T-helper 1 cell (primary cell): ENCODE data around the gene ARHGAP22.

Experiments
- DNase-seq, 5 donors: peaks; one replicate each; pipeline ENCODE4 v3.0.0-alpha.2; 2012 to 2020

Gene ARHGAP22

GRCh38 chr10:48579251-48579960, 25.5 kb downstream of the ARHGAP22 start:
- no peak for DNase-seq

DNA sequence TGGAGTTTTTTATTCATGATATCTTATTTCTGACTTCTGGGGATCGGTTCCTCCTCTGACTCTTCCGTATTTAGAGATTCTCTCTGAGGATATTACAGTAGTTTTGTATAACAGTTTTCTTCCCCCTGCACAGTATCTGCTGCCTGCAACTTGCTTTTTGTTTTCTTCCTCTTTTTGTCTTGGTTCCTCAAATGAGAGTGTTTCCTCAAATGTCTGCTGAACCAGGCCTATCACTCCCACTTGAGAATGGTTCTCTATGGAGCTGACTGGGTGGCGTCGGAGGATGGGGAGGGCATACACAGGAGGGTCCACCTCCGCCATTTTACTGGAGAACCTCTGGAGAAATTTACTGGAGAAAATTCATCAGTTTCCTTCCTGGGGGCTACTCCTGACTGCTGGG, 27.7 kb downstream of the ARHGAP22 start:
- DNase-seq: no peak

GRCh38 chr10:48576501-48576900, 28.4 kb downstream of the ARHGAP22 start:
- no peak for DNase-seq

DNA sequence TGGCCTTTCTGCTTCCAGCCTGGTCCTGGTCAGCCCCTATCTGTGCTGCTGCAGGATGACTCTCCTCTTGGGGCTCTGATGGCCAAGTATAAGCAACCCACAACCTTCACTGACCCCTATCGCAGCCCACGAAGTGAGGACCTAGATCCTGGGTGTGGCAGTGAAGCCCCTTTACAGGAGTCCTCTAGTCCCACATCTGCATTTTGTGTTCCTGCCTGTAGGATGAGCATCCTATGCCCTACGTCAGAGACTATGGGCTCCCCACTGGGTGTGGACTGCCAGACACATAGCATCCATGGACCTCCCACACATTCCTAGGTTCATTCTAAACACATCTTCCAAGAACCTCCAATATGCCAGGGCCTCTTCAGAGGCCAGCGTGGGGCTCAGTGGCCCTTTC, 29.0 kb downstream of the ARHGAP22 start:
- no peak for DNase-seq

- no peak for DNase-seq
These were observed 30.0 kb downstream of the ARHGAP22 start for GRCh38 chr10:48574817-48575380.

DNA sequence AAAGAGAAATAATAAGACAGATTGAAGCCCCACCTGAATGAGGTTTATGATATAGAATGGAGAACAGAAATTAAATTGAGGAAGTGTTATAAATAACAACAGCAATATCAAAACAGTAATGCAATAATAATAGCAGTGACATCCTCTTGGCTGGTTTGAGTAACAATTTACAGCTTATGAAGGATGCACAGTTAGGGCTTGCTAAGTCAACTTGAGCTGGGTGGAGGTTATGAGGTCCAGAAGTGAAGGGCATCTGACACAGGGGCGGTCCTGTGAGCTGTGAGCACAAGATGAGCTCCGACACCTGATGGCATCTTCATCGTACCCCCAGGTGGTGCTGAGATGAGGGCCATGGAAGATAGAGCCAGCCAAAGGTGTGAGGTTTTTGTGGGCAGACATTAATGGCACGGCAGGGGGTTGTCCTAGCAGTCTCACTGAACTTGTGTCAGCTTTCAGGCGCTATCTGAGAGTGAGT, 30.5 kb downstream of the ARHGAP22 start:
- no peak for DNase-seq

DNA sequence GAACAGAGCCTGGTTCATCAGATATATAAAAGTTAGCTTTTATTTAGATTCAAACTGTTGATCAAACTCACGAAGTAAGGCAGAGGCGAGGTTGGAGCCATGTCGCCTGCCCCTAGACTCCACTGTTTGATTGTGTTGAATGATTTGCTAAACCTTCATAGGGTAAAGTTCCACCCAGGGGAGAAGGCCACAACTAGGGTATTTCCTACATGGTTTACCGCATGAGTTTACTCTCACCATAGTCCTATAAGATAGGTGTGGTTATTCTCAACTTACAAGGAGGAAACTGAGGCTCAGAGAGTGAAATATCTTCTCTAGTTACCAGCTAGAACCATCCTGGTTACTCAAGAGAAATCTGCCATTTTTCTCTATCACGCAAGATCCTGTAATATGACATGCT, 31.8 kb downstream of the ARHGAP22 start:
- no peak for DNase-seq

DNA sequence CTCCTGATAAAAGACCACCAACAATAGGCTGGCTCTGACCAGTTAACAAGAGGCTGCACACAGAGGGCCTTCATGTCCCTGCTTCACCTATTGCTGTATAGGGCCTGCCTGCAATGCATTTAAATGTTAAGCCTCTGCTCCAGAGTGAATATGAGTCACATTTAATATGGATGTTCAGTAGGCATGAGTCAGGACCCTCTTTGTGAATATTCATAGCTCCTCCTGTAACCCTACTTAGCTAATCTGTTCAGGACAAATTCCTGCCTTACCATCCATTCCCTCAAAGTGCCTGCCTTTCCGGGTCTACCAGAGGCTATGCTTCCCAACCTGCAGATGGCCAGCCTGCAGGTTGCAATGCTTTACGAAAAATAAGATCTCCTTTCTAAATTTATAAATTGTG, 32.5 kb downstream of the ARHGAP22 start:
- DNase-seq: no peak

GRCh38 chr10:48568546-48568945, 36.3 kb downstream of the ARHGAP22 start:
- no peak for DNase-seq

GRCh38 chr10:48568131-48568530, 36.7 kb downstream of the ARHGAP22 start:
- DNase-seq: no peak

DNA sequence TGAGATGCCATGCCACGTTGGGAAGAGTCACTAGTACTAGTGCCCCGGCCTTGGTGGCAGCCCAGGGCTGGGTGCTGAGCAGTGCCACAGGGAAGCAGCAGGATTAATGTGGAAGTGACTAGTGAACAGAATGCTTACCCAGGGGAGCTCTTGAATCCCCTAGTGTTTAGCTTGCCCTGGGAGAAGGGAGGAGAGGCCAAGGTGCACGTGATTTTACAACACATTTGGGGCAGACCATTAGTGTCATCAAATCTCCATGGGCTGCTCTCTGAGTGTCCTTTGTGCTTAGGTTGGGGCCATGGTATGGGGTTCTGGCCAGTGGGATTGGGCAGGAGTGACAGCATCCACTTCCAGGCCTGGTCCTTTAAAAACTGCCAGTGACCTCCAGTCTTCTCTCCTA, 37.5 kb downstream of the ARHGAP22 start:
- DNase-seq: no peak

- no peak for DNase-seq
These were observed 40.3 kb downstream of the ARHGAP22 start for GRCh38 chr10:48564466-48565160.

DNA sequence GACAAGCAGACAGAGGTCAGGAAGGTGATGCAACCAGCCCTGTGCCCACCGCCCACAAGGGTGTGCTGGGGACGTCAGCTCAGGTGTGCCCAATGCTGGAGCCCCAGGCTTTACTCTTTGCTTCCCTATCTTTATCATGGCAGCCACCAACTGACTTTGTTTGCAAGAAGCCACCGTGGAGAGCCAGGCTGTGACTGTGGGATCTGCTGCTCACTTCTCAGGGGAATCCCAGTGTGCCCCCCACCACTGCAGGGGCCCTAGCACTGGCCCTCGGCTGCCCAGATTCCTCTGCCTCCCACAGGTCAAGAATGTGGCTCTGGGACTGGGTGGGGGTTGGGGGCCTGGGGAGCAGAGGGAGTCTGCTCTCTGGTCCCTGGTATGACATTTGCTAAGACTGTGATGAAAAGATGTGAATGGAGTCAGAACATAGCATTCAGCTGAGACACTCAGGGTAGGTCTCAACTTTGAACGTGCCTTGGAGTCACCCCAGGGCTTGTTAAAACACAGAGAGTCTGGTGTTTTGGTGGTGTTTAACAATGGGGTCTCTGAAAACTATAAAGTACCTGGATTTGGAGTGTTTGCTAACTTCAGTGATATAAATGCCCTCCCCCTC, 47.3 kb downstream of the ARHGAP22 start:
- DNase-seq: no peak

DNA sequence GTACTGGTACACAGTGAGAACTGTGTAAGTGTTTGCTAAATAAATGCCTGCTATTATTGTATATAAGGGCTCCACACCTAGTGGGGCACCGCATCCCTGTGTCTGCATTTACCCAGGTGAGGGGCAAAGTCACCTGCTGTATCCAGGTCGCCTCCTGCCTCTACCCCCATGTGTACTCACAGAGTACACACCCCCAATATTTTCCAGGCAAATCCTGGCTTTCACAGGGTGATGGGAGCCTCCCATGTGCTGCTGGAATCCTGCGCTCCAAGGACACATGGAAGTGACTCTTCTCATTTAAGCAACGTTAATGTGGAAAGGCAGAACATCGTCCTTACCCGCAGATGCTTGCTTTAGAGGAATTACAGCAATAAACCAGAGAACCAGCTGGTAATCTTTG, 48.2 kb downstream of the ARHGAP22 start:
- no peak for DNase-seq

- no peak for DNase-seq
These were observed 48.8 kb downstream of the ARHGAP22 start for GRCh38 chr10:48556065-48556464.

DNA sequence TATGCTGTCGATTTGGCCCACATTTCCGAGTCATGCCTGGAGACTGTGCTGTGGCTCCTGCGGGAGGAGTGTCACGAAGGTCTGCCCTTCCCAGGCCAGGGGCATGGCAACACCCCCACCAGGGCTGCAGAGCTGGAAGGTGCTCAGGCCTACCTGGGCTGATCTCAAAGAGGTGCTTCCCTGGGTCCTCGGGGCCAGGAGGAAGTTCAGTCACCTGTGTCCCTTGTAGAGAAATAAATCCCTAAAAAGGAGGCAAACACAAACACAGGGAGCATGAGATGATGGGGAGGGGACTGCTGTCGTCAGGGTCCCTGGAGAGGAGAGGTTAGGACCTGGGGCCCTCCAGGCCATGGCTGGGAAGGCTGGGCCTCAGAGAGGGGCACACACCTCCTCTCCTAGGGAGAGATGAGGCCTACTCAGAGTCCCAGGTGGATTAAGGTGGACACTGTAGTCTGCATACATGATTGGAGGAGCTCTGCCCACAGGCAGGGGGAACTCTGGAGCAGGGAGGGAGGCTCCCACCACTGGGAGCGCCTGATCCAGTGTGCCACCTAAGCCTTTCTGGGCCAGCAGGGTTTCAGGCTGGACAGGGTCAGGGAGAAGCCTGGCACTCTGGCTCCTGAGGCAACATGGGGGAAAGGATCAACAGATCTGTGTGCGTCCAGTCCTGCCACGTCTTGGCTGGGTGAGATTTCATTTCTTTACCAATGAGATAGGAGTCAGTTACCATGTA, 49.4 kb downstream of the ARHGAP22 start:
- DNase-seq: no peak

DNA sequence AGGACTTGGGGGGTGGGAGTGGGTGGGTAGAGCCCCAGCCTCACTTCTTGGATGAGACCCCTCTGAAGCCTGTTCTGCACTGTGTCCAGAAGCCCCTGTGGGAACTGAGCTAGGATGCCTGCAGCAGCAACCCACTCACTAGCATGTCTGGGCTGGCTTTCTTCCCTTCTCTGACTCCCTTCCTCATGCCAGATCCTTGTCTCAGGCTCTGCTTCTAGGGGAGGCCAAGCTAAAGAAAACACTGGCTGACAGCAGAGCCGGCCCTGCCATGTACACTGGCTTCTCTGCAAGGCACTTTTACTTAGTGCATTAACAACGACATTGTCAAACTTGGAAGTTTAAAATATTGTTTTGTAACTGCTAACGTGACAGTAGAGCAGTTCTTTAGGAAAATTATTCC, 50.2 kb downstream of the ARHGAP22 start:
- DNase-seq: no peak

DNA sequence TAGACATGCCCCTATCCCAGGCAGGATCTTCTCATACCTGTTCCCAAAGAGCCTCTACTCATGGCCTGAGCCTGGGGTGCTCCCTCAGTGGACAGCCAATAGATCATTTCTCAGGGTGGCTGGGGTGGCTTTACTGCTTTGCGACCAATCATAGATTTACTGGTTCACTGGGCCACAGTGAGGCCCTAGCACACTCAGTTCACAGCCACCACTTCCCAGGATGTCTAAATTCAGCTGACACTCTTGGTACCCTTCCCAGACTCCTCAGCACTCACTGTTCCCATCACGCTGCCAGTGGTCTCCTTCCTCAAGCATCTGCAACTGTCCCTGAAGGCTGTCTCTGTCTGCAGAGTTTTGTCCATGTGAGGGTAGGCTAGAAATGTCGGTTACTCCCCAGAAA, 50.6 kb downstream of the ARHGAP22 start:
- DNase-seq: no peak

DNA sequence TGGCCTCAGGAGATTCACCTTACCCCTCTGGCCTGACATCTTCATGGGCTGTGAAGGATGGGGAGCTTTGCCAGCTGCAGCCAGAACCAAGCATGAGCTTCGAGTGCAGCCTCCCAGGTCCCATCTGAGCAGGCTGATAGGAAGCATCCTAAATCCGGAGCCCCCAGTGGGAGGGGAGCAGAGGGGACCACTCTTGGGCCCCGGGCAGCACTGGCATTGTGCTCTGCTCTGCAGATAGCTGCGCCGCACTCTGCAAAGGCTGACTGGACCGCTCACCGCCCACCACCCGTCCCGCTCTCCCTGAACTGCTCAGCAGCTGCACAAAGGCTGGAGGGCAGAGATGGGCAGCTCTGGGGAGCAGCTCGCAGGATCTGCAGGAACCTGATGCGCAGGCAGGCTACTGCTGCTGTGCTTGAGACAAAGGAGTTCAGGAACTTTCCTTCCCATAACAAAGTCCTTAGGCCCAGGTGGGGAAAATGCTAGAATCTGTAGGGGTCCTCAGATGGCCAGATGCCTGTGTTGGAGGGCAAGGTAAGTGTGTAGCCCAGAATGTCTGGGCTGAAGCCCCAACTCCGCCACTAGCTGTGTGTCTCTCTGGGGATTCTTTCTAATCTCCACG, 51.8 kb downstream of the ARHGAP22 start:
- no peak for DNase-seq

DNA sequence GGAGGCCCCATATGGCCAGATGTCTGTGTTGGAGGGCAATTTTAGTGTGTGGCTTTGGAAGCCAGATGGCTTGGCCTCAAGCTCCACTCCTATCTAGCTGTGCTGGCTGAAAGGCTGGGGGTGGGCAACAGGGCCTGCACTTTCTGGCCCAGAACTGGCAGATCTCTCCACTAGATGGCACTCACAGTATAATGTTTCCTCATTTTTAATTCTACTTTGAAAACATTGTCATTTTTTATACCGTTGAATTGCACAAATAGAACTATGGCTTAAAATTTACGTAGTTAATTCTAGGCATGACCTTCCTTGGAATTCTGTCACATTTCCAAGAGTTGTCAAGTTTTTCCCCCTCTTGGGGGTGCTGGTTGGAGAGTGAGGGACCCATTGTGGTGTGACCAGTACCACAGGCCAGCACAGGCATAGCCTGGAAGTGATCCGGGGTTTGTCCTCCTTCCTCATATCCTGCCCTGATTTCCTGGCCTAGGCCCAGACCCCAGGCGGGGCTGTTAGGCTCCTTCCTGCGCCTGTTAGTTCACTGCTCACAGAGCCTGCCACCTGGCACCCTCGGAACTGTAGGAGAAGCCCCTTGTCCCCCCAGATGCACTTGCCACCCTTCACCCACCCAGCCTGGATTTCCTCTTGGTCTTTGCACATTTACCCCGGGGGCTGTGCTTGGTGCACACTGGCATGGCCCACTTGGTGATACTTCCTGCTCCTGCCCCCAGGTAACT, 52.8 kb downstream of the ARHGAP22 start:
- peak in 1 of 5 donors; percentile 5 for DNase-seq

DNA sequence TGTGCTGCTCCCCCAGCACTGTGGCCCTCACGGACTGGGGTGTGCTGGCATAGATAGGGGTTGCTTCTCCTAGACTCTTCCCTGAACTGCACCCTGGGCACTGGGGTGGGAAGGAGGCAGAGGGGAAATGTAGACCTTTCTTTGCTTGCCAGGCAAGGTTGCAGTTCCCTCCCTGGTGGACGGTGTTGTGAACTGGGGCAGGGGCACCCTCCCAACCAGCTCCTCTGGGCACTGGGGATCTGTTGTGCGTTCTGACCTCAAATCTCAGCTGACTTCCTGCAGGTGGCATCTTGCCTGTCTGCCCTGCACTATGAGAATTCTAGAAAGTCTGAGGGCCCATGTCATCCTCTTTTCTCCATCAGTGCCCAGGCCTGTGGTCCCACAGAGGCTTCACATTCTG, 53.9 kb downstream of the ARHGAP22 start:
- DNase-seq: no peak
